ENCODE results near the gene INTS3.
"Not testable (repeated sequence)": the region's sequence is repeated elsewhere in the genome, so short reads cannot be mapped to it uniquely, and the experiment has no call there.

DNA sequence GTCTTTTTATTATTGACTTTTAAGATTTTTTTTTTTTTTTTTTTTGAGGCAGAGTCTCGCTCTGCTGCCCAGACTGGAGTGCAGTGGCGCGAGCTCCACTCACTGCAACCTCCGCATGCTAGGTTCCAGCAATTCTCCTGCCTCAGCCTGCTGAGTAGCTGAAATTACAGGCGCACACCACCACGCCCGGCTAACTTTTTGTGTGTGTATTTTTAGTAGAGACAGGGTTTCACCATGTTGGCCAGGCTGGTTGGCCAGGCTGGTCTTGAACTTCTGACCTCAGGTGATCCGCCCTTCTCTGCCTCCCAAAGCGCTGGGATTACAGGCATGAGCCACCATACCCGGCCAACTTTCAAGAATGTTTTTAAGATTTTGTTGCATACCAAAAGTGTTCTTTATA is 38.8 kb downstream of the INTS3 start:
- not testable (repeated sequence) for TF ChIP-seq CTCF (conservative IDR thresholded peaks at IDR 0.05; ENCODE audit: low read depth, low read length); EZH2 (IDR thresholded peaks at IDR 0.05; ENCODE audit: borderline replicate concordance, low read depth, low read length, poor library complexity, severe bottlenecking)

Data from A673 (cell line).